DMS53 (cell line): ENCODE measurements around the gene B3GNT8.
"Not testable (repeated sequence)": the region's sequence is repeated elsewhere in the genome, so short reads cannot be mapped to it uniquely, and the experiment has no call there.

ENCODE experiments used
- DNase-seq: peaks from one replicate; lab custom pipeline; 2025; lab: John Stamatoyannopoulos, UW

The B3GNT8 gene

GRCh38 chr19:41435936-41436673 is 8.9 kb upstream of the B3GNT8 start:
- no peak for DNase-seq

GRCh38 chr19:41435376-41435775 is 8.2 kb upstream of the B3GNT8 start:
- DNase-seq = not testable (repeated sequence)

DNA sequence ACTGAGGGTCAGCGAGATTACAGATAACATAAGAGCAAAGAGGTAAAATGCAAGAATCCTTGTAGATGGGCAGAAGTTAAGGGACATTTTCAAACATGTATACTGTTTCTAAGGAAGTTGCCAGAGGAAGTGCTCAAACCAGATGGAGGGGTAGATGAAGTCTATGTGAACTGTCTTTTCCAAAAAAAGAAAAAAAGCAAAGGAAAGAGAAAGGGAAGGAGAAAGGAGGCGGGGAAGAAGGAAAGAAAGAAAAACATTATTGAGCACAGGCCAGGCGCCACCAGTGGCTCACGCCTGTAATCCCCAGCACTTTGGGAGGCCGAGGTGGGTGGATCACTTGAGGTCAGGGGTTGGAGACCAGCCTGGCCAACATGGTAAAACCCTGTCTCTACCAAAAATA is 7.3 kb upstream of the B3GNT8 start:
- DNase-seq = no peak

- no peak for DNase-seq
Observed at GRCh38 chr19:41433171-41433570, 6.0 kb upstream of the B3GNT8 start.

DNA sequence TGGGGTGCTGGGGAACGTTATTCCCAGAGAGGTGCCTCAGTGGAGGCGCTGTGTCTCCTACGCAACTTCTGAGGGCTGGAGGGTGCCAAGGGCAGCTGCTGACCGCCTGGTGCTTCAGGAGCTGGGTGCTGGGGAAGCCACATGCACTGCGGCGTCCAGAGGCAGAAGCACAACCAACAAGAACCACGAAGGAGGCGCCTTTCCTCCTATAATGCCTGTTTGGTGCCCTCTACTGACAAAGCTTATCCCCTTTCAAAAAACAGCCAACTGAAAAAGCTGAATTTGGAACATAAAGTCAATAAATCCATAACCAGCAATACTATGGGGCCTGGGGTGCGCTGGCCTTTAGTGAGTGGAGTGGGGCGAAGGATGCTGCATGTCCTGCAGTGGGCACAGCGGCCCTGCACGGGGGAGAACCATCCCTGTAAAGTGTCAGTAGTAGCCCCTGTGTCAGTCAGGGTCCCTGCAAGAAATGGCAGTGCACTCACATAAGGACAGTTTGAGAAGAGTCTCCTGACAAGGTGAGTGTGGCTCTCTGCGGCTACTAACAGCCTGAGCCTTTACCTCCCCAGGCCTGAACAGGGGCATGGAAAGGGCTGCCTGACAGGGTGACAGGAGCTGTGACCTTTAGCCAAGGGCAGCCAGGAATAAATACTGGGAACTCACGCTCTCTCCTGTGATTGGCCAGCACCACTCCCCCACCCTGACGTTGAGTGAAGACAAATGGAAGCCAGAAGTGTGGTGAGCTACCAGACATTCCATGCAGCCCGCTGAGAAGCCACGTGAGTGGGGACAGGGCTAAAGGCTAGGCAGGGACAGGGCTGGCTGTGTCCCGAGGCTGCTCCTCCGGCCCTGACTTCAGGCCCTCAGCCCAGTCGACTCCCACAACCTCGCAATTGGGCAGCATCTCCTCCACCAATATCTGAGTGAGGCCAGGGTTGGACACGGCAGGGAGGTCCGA is 4.5 kb upstream of the B3GNT8 start:
- DNase-seq = peak; percentile 82

DNA sequence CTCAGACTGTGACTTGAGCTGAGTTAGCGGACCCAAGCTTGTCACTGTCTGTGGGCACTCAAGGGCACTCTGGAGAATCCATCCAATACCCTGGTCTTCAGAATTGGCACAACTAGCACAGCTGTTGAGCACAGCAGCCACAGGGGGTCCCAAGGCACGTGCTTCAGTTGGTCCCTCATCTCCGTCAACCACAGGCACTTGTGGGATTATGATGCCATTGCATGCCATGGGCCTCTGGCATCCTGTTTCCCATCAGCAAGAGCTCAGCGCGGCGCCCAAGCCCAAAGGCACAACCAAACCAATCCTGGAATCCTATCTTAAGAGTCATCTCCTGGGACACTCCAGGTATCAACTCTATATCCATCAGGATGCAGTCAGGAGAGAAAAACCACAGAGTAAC is 3.7 kb upstream of the B3GNT8 start:
- DNase-seq = no peak

- DNase-seq = peak; percentile 55
Observed at GRCh38 chr19:41428481-41428859, 1.3 kb upstream of the B3GNT8 start.

GRCh38 chr19:41427647-41428480 is 690 bp upstream of the B3GNT8 start:
- DNase-seq = peak; percentile 89

GRCh38 chr19:41426116-41426841 is 895 bp downstream of the B3GNT8 start:
- peak; percentile 73 for DNase-seq

GRCh38 chr19:41425174-41426115 is 1.7 kb downstream of the B3GNT8 start:
- DNase-seq = no peak

DNA sequence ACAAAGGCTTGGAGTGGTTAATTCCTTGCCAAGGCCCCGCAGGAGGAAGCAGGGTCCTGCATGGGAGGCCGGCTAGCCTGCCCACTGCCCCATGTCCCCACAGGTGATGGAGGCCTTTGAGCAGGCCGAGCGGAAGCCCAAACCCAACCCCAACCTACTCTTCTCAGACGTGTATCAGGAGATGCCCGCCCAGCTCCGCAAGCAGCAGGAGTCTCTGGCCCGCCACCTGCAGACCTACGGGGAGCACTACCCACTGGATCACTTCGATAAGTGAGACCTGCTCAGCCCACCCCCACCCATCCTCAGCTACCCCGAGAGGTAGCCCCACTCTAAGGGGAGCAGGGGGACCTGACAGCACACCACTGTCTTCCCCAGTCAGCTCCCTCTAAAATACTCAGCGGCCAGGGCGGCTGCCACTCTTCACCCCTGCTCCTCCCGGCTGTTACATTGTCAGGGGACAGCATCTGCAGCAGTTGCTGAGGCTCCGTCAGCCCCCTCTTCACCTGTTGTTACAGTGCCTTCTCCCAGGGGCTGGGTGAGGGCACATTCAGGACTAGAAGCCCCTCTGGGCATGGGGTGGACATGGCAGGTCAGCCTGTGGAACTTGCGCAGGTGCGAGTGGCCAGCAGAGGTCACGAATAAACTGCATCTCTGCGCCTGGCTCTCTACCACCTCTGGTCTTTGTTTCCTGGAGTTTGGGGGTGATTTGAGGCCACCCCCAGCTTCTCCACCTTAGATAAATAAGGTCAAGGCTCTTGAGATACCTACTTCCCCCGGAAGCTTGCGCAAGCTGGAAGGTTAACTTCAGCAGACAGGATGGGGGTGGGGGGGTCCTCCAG is 2.6 kb downstream of the B3GNT8 start:
- peak; percentile 29 for DNase-seq

GRCh38 chr19:41422955-41423354 is 4.2 kb downstream of the B3GNT8 start:
- peak; percentile 34 for DNase-seq

GRCh38 chr19:41422456-41422855 is 4.7 kb downstream of the B3GNT8 start:
- DNase-seq = peak; percentile 38

GRCh38 chr19:41421973-41422372 is 5.2 kb downstream of the B3GNT8 start:
- no peak for DNase-seq

DNA sequence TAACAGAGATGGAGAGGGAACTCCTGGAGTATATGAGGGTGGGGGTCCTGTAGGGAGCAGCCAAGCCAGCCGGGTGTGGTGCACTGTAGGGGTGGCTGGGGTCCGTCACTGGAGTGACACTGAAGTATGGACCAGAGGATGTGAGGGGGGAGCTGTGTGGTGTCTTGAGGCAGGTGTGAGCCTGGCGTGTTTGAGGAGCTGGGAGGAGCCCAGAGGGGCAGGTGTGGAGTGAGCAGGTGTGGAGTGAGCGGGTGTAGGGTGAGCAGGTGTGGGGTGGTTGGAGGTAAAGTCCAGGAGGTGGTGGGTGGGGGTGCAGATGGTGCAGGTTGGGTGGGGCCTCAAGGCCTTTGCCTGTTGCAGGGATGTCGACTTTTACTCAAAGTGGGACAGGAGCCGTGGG is 5.9 kb downstream of the B3GNT8 start:
- DNase-seq = peak; percentile 98

- peak; percentile 59 for DNase-seq
Observed at GRCh38 chr19:41420101-41420880, 6.9 kb downstream of the B3GNT8 start.

- DNase-seq = peak; percentile 98
Observed at GRCh38 chr19:41416194-41416674, 10.9 kb downstream of the B3GNT8 start.

- peak; percentile 100 for DNase-seq
Observed at GRCh38 chr19:41415154-41415571, 12.0 kb downstream of the B3GNT8 start.
